Endodermal cell (in vitro differentiated cells): Measurements from ENCODE around the gene ATOSA. TPM values are rescaled to one million over a fixed set of nuclear protein-coding genes. Genes with fewer than 3 reads are reported as not detected.
A peak's percentile ranks its signal among the peaks of the same experiment; 100 is the strongest.

Source experiments
- DNase-seq: peaks from one replicate; pipeline ENCODE4 v3.0.0-alpha.2; 2017
- H3K27ac ChIP-seq: 2 replicates; pipeline ENCODE4 v1.5.1; 2013; ENCODE audit warnings: mild to moderate bottlenecking, low read depth, low read length, moderate library complexity
- H3K27me3 ChIP-seq: 2 replicates; pipeline ENCODE4 v1.6.1; 2013; ENCODE audit warnings: mild to moderate bottlenecking, low read length, moderate library complexity; ENCODE audit not compliant: insufficient read depth, control insufficient read depth, poor library complexity, severe bottlenecking
- H3K36me3 ChIP-seq: 2 replicates; pipeline ENCODE4 v1.7.0; 2013; ENCODE audit warnings: mild to moderate bottlenecking, low read length, moderate library complexity; ENCODE audit not compliant: control insufficient read depth, insufficient read depth
- H3K4me1 ChIP-seq: one replicate; pipeline ENCODE4 v1.7.0; 2013; ENCODE audit warnings: low read length; ENCODE audit not compliant: control insufficient read depth, insufficient read depth
- H3K4me3 ChIP-seq: 2 replicates; pipeline ENCODE4 v1.5.1; 2013; ENCODE audit warnings: mild to moderate bottlenecking, low read length, moderate library complexity
- H3K9ac ChIP-seq: 2 replicates; pipeline ENCODE4 v1.6.1; 2013; ENCODE audit warnings: mild to moderate bottlenecking, low read length, moderate library complexity; ENCODE audit not compliant: poor library complexity, severe bottlenecking; ENCODE audit errors: extremely low read depth
- H3K9me3 ChIP-seq: 2 replicates; pipeline ENCODE4 v1.6.1; 2013; ENCODE audit warnings: mild to moderate bottlenecking, low read length, moderate library complexity; ENCODE audit not compliant: control insufficient read depth
- H3K27ac Mint-ChIP-seq: 2 replicates; pipeline ENCODE4 v1.8.0; 2020; ENCODE audit warnings: mixed read lengths
- H3K27me3 Mint-ChIP-seq: 2 replicates; pipeline ENCODE4 v1.8.0; 2021; ENCODE audit warnings: mild to moderate bottlenecking, mixed read lengths; ENCODE audit not compliant: insufficient read depth
- H3K36me3 Mint-ChIP-seq: 2 replicates; pipeline ENCODE4 v1.8.0; 2020; ENCODE audit warnings: low read depth, mixed read lengths
- H3K4me1 Mint-ChIP-seq: 2 replicates; pipeline ENCODE4 v1.8.0; 2020; ENCODE audit warnings: mixed read lengths
- H3K4me3 Mint-ChIP-seq: 2 replicates; pipeline ENCODE4 v1.8.0; 2020; ENCODE audit warnings: mild to moderate bottlenecking, moderate library complexity, mixed read lengths
- H3K9me3 Mint-ChIP-seq: 2 replicates; pipeline ENCODE4 v1.8.0; 2020; ENCODE audit warnings: mild to moderate bottlenecking, mixed read lengths
- WGBS, 2 experiments: methylation state at CpG; one replicate each; pipeline versions ENCODE4 v1.1.5 to v1.1.7; 2013; ENCODE audit warnings: missing lambda C conversion rate in 2 of 2, mixed read lengths in 1 of 2; ENCODE audit not compliant: insufficient coverage in 1 of 2, insufficient read length in 1 of 2; 5-methylcytosine and 5-hydroxymethylcytosine counted together
- total RNA-seq, 2 donors: library from RNA; stranded (reverse); fragmentation: NEBNext Ultra II Directional in 1 of 2; extraction: Animal tissue kit (Norgen Biotek cat#: 25700) in 1 of 2; gene quantifications; 2 replicates in 1 of 2; 3 replicates in 1 of 2; pipeline ENCODE4 v1.2.1, GENCODE V29; 2021
- TF ChIP-seq, protein P1 (sequence below): fragments of 200-600 bp; sonication (generic); conservative IDR thresholded peaks from 2 replicates; pipeline ENCODE4 v1.5.0; 2021; ENCODE audit warnings: antibody characterized with exemption, mild to moderate bottlenecking

The ATOSA gene
- total RNA-seq, 2 donors from 2014 or later = 18.6 to 27.8 TPM

DNA sequence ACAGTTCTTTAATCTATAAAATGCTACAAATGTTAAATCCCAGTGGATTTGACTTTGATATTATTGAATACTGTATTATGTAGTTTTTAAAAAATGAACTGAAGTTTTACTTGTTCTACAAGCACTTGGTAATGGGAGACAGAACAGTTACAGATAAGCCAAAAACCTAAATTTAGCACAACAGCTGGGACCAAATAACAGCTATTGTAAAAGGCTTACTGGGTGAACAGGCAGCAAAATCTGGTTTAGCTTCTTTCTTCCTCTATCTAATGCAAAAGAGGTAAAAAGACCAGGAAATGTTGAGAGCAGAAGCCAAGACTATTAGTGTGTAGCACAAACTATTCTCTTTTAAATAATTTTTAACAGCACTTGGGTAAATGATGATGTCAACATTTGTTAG is 1.6 kb upstream of the ATOSA start:
- Histone ChIP-seq H3K9me3 (peaks cover 17% of the 10 kb centered on the region), H3K9ac (no peak overlapping the region), H3K36me3 (no peaks in the 10 kb centered on the region), H3K27ac (no peak overlapping the region), H3K4me1 (peaks cover 6% of the 10 kb centered on the region), H3K4me3 (peak overlapping the region; percentile 92), H3K27me3 (no peaks in the 10 kb centered on the region)
- H3K4me3 Mint-ChIP-seq = peak overlapping the region; percentile 99
- H3K9me3 Mint-ChIP-seq = peaks cover 20% of the 10 kb centered on the region
- no peaks in the 10 kb centered on the region for H3K27me3 Mint-ChIP-seq
- TF ChIP-seq, protein P1, sequence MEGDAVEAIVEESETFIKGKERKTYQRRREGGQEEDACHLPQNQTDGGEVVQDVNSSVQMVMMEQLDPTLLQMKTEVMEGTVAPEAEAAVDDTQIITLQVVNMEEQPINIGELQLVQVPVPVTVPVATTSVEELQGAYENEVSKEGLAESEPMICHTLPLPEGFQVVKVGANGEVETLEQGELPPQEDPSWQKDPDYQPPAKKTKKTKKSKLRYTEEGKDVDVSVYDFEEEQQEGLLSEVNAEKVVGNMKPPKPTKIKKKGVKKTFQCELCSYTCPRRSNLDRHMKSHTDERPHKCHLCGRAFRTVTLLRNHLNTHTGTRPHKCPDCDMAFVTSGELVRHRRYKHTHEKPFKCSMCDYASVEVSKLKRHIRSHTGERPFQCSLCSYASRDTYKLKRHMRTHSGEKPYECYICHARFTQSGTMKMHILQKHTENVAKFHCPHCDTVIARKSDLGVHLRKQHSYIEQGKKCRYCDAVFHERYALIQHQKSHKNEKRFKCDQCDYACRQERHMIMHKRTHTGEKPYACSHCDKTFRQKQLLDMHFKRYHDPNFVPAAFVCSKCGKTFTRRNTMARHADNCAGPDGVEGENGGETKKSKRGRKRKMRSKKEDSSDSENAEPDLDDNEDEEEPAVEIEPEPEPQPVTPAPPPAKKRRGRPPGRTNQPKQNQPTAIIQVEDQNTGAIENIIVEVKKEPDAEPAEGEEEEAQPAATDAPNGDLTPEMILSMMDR = no peak
- no peak for DNase-seq
- no peak overlapping the region for H3K27ac Mint-ChIP-seq
- peaks cover 9% of the 10 kb centered on the region for H3K36me3 Mint-ChIP-seq
- H3K4me1 Mint-ChIP-seq = peaks cover 27% of the 10 kb centered on the region

DNA sequence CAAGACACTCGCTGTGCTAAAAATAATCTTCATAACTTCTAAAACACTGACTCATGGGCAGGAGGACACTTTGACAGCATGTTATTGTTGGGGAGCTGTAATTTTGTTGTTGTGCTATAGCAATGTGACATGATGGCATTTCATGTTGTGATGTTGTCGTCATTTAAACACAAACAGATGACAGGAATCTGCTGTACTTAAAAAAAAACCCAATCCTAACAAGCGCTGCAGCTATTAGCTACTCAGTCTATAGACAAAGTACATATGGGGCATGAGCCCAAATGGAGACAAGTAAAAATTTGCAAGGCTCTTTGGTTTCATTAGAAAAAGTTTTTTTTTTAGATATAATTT is 828 bp upstream of the ATOSA start:
- Histone ChIP-seq H3K36me3 (no peaks in the 10 kb centered on the region), H3K9ac (peak overlapping the region; percentile 73), H3K4me1 (peaks cover 6% of the 10 kb centered on the region), H3K27ac (no peak overlapping the region), H3K9me3 (peaks cover 17% of the 10 kb centered on the region), H3K4me3 (peak overlapping the region; percentile 92), H3K27me3 (no peaks in the 10 kb centered on the region)
- Mint-ChIP-seq H3K9me3 (peaks cover 20% of the 10 kb centered on the region), H3K36me3 (peaks cover 14% of the 10 kb centered on the region), H3K4me3 (peak overlapping the region; percentile 99), H3K27ac (peak overlapping the region; percentile 84), H3K4me1 (peaks cover 31% of the 10 kb centered on the region), H3K27me3 (no peaks in the 10 kb centered on the region)
- no peak for DNase-seq
- TF ChIP-seq, protein P1 = no peak
- 39% methylated on average over 3 of the region's 3 CpGs; no CpG with 5 or more reads in 1 of the 2 experiments for WGBS, 2 experiments

DNA sequence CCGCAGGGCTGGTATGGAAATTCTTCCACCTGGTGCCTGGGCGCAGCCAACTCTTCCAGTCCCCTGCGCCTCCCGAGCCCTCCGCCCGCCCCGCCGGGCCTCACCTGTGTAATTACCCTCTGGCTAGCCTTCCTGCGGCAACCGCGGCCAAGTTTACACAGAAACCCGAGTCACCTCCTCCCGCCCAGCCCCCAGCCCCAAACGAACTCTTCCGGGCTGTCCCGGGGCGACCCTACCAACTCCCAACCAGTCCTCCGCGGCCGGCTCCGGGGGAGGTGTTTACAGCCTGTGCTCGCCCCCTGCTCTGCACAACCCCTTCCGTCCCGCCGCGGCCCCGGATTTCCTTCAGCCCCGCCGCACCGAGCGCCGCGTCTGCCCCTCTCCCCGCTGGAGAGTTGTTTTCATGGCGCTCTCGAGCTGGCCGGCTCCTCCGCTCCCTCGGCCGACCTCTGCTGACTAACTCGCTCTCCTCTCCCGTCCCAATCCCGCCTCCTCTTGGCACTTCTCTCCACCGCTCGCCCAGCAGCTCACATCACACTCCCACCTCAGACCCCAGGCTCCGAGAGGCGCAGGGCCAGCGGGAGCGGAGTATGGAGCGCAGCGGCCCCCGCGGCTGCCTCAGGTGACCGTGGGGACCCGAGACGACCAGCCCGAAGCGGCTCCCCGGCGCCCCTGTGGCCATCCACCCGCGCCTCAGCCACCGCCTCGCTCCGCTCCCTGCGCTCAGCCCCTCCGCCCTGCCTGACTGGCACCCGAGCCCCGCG is 538 bp downstream of the ATOSA start:
- Mint-ChIP-seq H3K4me1 (peaks cover 32% of the 10 kb centered on the region), H3K36me3 (peaks cover 16% of the 10 kb centered on the region), H3K9me3 (peaks cover 20% of the 10 kb centered on the region), H3K4me3 (peak overlapping the region; percentile 99), H3K27ac (peak overlapping the region; percentile 99), H3K27me3 (no peaks in the 10 kb centered on the region)
- H3K9me3 ChIP-seq = peaks cover 17% of the 10 kb centered on the region
- DNase-seq = peak; percentile 89
- no peaks in the 10 kb centered on the region for H3K27me3 ChIP-seq
- peak overlapping the region; percentile 89 for H3K27ac ChIP-seq
- peak overlapping the region; percentile 92 for H3K4me3 ChIP-seq
- no peaks in the 10 kb centered on the region for H3K36me3 ChIP-seq
- peaks cover 8% of the 10 kb centered on the region for H3K4me1 ChIP-seq
- TF ChIP-seq, protein P1 = peak; percentile 11
- 0% methylated on average over 12 to 70 of the region's 70 CpGs for whole genome bisulfite sequencing, 2 experiments
- peak overlapping the region; percentile 73 for H3K9ac ChIP-seq
